OCI-LY7 (cell line): ENCODE measurements around the gene ANKRD35. TPM values are rescaled to one million over a fixed set of nuclear protein-coding genes. Genes with fewer than 3 reads are reported as not detected.

Experiments
- BruUV-seq: library from RNA; stranded (reverse); fragments of 400-500 nt; replicated peaks from 2 replicates; lab custom pipeline; 2021; lab: Mats Ljungman, UMichigan
- CTCF ChIA-PET: fragments of 300-600 bp; sonication (Branson Sonifier 250); formaldehyde crosslinking; loops from one replicate; lab custom pipeline; 2022; ENCODE audit warnings: antibody characterized with exemption; ENCODE audit not compliant: unreplicated experiment; lab: Charles Lee
- POLR2A ChIA-PET: fragments of 300-600 bp; sonication (Branson Sonifier 250); formaldehyde crosslinking; loops from one replicate; lab custom pipeline; 2022; ENCODE audit warnings: antibody characterized with exemption; lab: Charles Lee
- DNase-seq: peaks from one replicate; pipeline ENCODE4 v3.0.0-alpha.2; 2015; ENCODE audit warnings: low spot score
- H2AFZ ChIP-seq: fragments of 200-600 bp; sonication (generic), shearing (Covaris generic); 2 replicates; pipeline ENCODE4 v1.6.1; 2014; ENCODE audit warnings: mild to moderate bottlenecking, antibody characterized with exemption, low read length, moderate library complexity
- H3K27ac ChIP-seq: fragments of 200-600 bp; sonication (generic); 2 replicates; pipeline ENCODE4 v1.5.1; 2014; ENCODE audit warnings: mixed run types, low read depth, mild to moderate bottlenecking, moderate library complexity, low read length, inconsistent platforms; ENCODE audit not compliant: poor library complexity, severe bottlenecking
- H3K36me3 ChIP-seq: fragments of 200-600 bp; sonication (generic); 2 replicates; pipeline ENCODE4 v1.6.1; 2014; ENCODE audit warnings: mild to moderate bottlenecking, antibody characterized with exemption, low read length, moderate library complexity, mixed read lengths; ENCODE audit not compliant: insufficient read depth
- H3K4me1 ChIP-seq: fragments of 200-600 bp; sonication (generic); 2 replicates; pipeline ENCODE4 v1.5.1; 2014; ENCODE audit warnings: mild to moderate bottlenecking, low read length; ENCODE audit not compliant: insufficient read depth, poor library complexity, severe bottlenecking
- H3K4me2 ChIP-seq: fragments of 200-600 bp; sonication (generic); 2 replicates; pipeline ENCODE4 v1.6.1; 2014; ENCODE audit warnings: mild to moderate bottlenecking, low read length
- H3K4me3 ChIP-seq: fragments of 200-600 bp; sonication (generic); 2 replicates; pipeline ENCODE4 v1.5.1; 2014; ENCODE audit warnings: mild to moderate bottlenecking, low read depth, low read length; ENCODE audit not compliant: poor library complexity, severe bottlenecking
- H3K79me2 ChIP-seq: fragments of 200-600 bp; sonication (generic); 2 replicates; pipeline ENCODE4 v1.6.1; 2016; ENCODE audit warnings: low read depth, mild to moderate bottlenecking, low read length, moderate library complexity, mixed read lengths; ENCODE audit not compliant: insufficient read depth
- H3K9me2 ChIP-seq: fragments of 200-600 bp; sonication (generic); 2 replicates; pipeline ENCODE4 v1.6.1; 2016; ENCODE audit warnings: mild to moderate bottlenecking, low read length, mixed read lengths; ENCODE audit not compliant: insufficient read depth
- H3K9me3 ChIP-seq: fragments of 200-600 bp; sonication (generic); 2 replicates; pipeline ENCODE4 v1.6.1; 2014; ENCODE audit warnings: mild to moderate bottlenecking, mixed run types, low read length, mixed read lengths
- H4K20me1 ChIP-seq: fragments of 200-600 bp; sonication (generic); 2 replicates; pipeline ENCODE4 v1.6.1; 2014; ENCODE audit warnings: mild to moderate bottlenecking, antibody characterized with exemption, low read length, moderate library complexity, mixed read lengths; ENCODE audit not compliant: insufficient read depth
- EZH2phosphoT487 ChIP-seq: fragments of 200-600 bp; sonication (generic); IDR thresholded peaks from 2 replicates; pipeline ENCODE4 v1.6.1; 2018; ENCODE audit warnings: low read depth, borderline replicate concordance, mild to moderate bottlenecking, mixed run types, antibody characterized with exemption, low read length, moderate library complexity, mixed read lengths
- intact Hi-C: fragments of 100-400 bp; cut with micrococcal nuclease; formaldehyde crosslinking; loops from one replicate; pipeline ENCODE4 v1.10.0; 2022; ENCODE audit not compliant: unreplicated experiment
- total RNA-seq, 2 experiments: library from RNA; depleted of rRNA in 1 of 2; stranded (reverse); fragments of >200 nt in 1 of 2; shearing (Covaris generic) in 1 of 2; gene quantifications; 2 replicates each; pipeline ENCODE4 v1.2.3, GENCODE V29; 2014 to 2022
- TF ChIP-seq, protein P1 (sequence below): fragments of 200-600 bp; sonication (generic); conservative IDR thresholded peaks from 2 replicates; pipeline ENCODE4 v1.5.1; 2014; ENCODE audit warnings: mild to moderate bottlenecking, antibody characterized with exemption, low read length, moderate library complexity, mixed read lengths

Gene ANKRD35
- total RNA-seq, 2 experiments from 2014 or later, result not detected

- no TSS peak for BruUV-seq
- intact Hi-C loops, result no loop called here
Measured at GRCh38 chr1:145879775-145880174, 5.9 kb downstream of the ANKRD35 start.

GRCh38 chr1:145878724-145879123 lies 6.9 kb downstream of the ANKRD35 start:
- Histone ChIP-seq H3K4me2 (no peak overlapping the region), H3K79me2 (no peaks in the 10 kb centered on the region), H3K36me3 (no peaks in the 10 kb centered on the region), H3K4me3 (no peak overlapping the region), H4K20me1 (no peaks in the 10 kb centered on the region), H2AFZ (no peak overlapping the region), H3K9me3 (no peaks in the 10 kb centered on the region), H3K27ac (no peak overlapping the region), H3K9me2 (no peaks in the 10 kb centered on the region), H3K4me1 (no peaks in the 10 kb centered on the region)
- ChIA-PET POLR2A (interaction anchor here (0.6 to 1.2 kb wide), 2 partner anchors 15 to 20 kb away, joined by 3 read pairs; partner anchors contain the start of gene PIAS3), CTCF (no interaction called here)
- intact Hi-C loops, result no loop called here
- DNase-seq, result no peak
- no TSS peak for BruUV-seq
- TF ChIP-seq, protein P1, sequence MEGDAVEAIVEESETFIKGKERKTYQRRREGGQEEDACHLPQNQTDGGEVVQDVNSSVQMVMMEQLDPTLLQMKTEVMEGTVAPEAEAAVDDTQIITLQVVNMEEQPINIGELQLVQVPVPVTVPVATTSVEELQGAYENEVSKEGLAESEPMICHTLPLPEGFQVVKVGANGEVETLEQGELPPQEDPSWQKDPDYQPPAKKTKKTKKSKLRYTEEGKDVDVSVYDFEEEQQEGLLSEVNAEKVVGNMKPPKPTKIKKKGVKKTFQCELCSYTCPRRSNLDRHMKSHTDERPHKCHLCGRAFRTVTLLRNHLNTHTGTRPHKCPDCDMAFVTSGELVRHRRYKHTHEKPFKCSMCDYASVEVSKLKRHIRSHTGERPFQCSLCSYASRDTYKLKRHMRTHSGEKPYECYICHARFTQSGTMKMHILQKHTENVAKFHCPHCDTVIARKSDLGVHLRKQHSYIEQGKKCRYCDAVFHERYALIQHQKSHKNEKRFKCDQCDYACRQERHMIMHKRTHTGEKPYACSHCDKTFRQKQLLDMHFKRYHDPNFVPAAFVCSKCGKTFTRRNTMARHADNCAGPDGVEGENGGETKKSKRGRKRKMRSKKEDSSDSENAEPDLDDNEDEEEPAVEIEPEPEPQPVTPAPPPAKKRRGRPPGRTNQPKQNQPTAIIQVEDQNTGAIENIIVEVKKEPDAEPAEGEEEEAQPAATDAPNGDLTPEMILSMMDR, result no peak
- TF ChIP-seq EZH2phosphoT487, result no peak

More at GRCh38 chr1:145879775-145880174, 5.9 kb downstream of the ANKRD35 start:
- Histone ChIP-seq H4K20me1 (no peaks in the 10 kb centered on the region), H3K27ac (no peak overlapping the region), H3K4me1 (no peaks in the 10 kb centered on the region), H3K9me3 (no peaks in the 10 kb centered on the region), H3K4me3 (no peak overlapping the region), H3K9me2 (no peaks in the 10 kb centered on the region), H2AFZ (peak overlapping the region; percentile 24; the same call in 1 of the 2 replicates), H3K36me3 (no peaks in the 10 kb centered on the region), H3K79me2 (no peaks in the 10 kb centered on the region), H3K4me2 (no peak overlapping the region)
- POLR2A ChIA-PET, result interaction anchor here (2.4 kb wide), 1 partner anchor 21 kb away, joined by 14 read pairs; the partner anchor contains the start of gene PIAS3
- CTCF ChIA-PET, result interaction anchor here (1.4 kb wide), 1 partner anchor 12 kb away, joined by 3 read pairs; no protein-coding TSS in a partner anchor
- no peak for DNase-seq
- TF ChIP-seq EZH2phosphoT487, result no peak
- TF ChIP-seq, protein P1, result no peak

DNA sequence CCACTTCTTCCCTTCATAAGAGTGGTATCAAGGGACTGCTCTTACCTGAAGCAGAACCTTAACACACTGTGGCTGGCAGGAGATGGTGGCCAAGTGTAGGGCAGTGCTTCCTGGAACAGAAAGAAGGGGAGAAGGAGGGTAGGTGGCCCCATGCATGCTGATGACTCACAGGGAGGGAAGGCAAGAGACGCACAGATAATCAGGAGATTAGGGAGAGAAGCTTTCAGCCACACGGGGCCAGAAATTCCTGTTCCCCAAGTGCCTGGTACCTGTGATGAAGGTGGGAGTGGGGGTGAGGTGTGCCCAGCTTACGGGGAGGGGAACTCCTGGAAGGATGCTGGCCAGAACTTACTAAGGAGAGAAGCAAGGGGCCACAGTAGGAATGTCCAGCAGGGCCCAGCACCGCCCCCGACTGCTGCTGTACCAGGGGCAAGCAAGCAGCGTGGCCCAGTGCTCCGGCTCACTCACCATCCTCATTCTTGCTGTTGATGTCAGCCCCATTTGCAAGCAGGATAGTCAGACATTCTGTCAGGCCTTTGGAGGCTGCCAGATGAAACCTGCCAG lies 7.7 kb downstream of the ANKRD35 start:
- Histone ChIP-seq H3K79me2 (no peaks in the 10 kb centered on the region), H4K20me1 (no peaks in the 10 kb centered on the region), H3K9me2 (no peaks in the 10 kb centered on the region), H3K4me2 (no peak overlapping the region), H3K9me3 (no peaks in the 10 kb centered on the region), H2AFZ (no peak overlapping the region), H3K4me1 (no peaks in the 10 kb centered on the region), H3K27ac (no peak overlapping the region), H3K4me3 (no peak overlapping the region), H3K36me3 (no peaks in the 10 kb centered on the region)
- TF ChIP-seq EZH2phosphoT487, result no peak
- TF ChIP-seq, protein P1, result no peak
- ChIA-PET POLR2A (interaction anchor here (0.5 to 1.2 kb wide), 2 partner anchors 20 to 140 kb away, joined by 3 read pairs; partner anchors contain the start of gene PIAS3), CTCF (interaction anchor here (0.6 kb wide), 1 partner anchor 79 kb away, joined by 3 read pairs; no protein-coding TSS in a partner anchor)
- DNase-seq, result no peak
- BruUV-seq, result no TSS peak
- intact Hi-C loops, result no loop called here
